ENCODE measurements around the gene POLR2J.

Gene POLR2J

GRCh38 chr7:102439963-102440795 lies 38.5 kb downstream of the POLR2J start:
- DNase-seq (ENCODE audit: low read depth in 2 of 2) = no peak

GRCh38 chr7:102436118-102436517 lies 42.6 kb downstream of the POLR2J start:
- no peak for DNase-seq (ENCODE audit: low read depth in 2 of 2)

GRCh38 chr7:102434039-102434486 lies 44.7 kb downstream of the POLR2J start:
- no peak for DNase-seq (ENCODE audit: low read depth in 2 of 2)

GRCh38 chr7:102433219-102434038 lies 45.3 kb downstream of the POLR2J start, which contains the start of gene ORAI2:
TSS of gene ORAI2 (plus strand) at chr7:102433575. CDS start at chr7:102438957, 5,382 bp downstream.
- peak; percentile 79 to 83 for DNase-seq (ENCODE audit: low read depth in 2 of 2)

GRCh38 chr7:102432442-102433218 lies 46.1 kb downstream of the POLR2J start:
- no peak for DNase-seq (ENCODE audit: low read depth in 2 of 2)

- DNase-seq (ENCODE audit: low read depth in 2 of 2) = peak in 1 of 2 donors; percentile 37
These were observed 47.0 kb downstream of the POLR2J start for GRCh38 chr7:102431617-102432298.

GRCh38 chr7:102429141-102429899 lies 49.4 kb downstream of the POLR2J start:
- no peak for DNase-seq (ENCODE audit: low read depth in 2 of 2)

- no peak for DNase-seq (ENCODE audit: low read depth in 2 of 2)
These were observed 51.7 kb downstream of the POLR2J start for GRCh38 chr7:102427019-102427405.

- peak in 1 of 2 donors; percentile 54 for DNase-seq (ENCODE audit: low read depth in 2 of 2)
These were observed 52.3 kb downstream of the POLR2J start for GRCh38 chr7:102426268-102427018.

- peak; percentile 56 to 60 for DNase-seq (ENCODE audit: low read depth in 2 of 2)
These were observed 53.0 kb downstream of the POLR2J start for GRCh38 chr7:102425639-102426267.

- no peak for DNase-seq (ENCODE audit: low read depth in 2 of 2)
These were observed 53.9 kb downstream of the POLR2J start for GRCh38 chr7:102424787-102425218.

- DNase-seq (ENCODE audit: low read depth in 2 of 2) = no peak
These were observed 54.6 kb downstream of the POLR2J start for GRCh38 chr7:102424129-102424551.

Data from stimulated activated CD4-positive, alpha-beta T cell treated with anti-CD3 and anti-CD28 coated beads, Interleukin-1b, Interleukin-23, amount 100 ng/mL, for 1 hour (primary cell).